ENCODE results near the gene RNU4-1.
"Not testable (repeated sequence)": the region's sequence is repeated elsewhere in the genome, so short reads cannot be mapped to it uniquely, and the experiment has no call there.

RNU4-1 gene

DNA sequence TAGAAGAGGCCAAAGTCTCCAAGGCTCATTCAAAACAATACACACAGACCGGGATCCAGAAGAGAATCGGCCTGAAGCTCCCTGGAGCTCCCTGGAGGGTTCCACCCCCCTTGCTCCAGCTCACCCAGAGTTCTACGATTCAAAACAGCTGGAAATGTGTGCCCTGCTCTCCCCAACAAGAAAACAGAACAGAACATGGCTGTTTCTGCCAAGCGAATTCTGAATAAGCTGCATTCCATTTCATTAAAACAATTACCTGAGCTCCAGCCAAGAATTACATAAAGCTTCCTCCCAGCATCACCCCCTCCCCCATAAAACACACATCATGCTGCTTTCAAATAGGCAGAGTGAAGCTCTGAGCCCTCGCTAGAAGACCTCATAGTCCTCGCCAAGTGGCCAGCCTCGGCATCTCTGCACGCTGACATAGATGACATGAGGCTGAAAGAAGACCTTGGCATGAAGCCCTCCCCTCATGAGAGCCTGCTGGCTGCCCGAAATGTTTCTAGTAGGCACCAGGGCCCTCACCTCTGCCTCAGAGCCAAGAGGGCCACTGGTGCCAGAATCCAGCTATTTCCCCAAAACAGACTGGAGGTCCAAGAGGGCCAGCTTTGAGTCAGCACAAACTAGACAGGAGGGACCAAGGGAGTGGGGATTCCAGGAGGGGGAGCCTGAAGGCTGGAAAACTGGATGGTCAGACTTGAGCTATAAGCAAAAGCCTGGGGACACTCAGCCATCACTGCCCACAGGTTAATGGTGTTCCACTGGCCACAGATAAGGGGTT, 35.8 kb downstream of the RNU4-1 start:
- no peak for DNase-seq

DNA sequence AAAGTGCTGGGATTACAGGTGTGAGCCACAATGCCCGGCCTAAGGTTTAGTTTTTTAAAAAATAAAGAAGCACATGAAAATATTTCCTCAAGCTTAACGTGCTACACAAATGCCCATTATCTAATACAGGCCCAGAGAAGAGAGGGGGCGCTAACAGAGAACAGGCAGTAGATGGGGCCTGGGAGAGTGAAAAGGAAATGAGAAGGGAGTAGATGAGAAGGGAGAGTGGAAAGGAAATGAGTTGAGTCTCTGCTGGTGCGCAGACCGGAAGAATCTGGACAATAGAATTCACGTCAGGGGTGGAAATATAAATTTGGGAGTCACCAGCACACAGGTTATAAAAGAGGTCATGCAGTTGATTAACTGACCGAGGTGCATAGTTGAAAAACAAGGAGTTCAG, 38.2 kb downstream of the RNU4-1 start:
- no peak for DNase-seq

DNA sequence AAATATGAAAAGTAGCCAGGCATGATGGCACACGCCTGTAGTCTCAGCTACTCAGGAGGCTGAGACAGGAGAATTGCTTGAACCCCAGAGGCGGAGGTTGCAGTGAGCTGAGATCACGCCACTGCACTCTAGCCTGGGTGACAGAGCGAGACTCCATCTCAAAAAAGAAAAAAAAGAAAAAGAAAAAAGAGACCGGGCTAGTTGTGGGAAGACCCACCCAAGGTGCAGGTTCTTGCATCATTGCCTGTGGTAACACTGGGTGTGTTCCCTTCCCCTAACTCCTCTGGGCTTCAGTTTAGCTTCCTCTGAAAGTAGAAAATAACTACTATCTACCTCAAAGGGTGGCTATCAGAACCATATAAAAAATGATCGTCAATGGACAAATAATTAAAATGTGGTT, 39.7 kb downstream of the RNU4-1 start:
- not testable (repeated sequence) for DNase-seq

DNA sequence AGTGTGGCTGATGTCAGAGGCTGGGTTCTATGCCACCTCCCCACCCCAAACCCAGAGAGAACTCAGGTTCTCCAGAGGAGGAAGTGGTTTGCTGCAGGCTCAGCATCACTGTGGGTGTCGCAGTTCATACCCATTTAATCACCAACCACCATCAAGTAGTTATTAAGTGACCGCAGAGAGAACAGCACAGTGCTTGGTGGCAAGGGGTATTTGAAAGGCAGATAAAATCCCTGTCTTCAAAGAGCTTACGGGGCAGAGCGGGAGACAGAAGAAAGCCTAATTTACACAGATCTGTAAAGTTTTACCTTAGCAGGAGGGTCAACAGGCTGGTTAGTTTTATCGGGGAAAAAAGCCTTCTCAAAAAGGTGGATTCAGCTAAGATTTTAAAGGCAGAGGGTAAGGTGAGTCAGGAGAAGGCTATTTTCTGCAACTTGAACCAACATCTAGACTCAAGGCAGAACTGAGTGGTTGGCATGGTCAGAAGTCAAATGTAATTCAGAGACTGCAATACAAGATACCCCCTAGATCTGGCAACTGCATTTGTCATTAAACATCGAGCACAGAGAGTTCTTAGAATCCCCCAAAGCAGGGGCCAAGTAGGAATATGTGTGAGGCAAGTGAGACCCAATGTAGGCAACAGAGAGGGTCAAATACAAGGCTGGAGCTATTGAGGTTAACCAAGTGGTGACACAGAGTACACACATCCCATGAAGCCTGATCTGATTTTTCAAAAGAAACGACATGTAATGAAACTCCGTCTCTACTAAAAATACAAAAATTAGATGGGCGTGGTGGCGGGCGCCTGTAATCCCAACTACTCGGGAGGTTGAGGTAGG, 40.7 kb downstream of the RNU4-1 start:
- DNase-seq, result no peak

DNA sequence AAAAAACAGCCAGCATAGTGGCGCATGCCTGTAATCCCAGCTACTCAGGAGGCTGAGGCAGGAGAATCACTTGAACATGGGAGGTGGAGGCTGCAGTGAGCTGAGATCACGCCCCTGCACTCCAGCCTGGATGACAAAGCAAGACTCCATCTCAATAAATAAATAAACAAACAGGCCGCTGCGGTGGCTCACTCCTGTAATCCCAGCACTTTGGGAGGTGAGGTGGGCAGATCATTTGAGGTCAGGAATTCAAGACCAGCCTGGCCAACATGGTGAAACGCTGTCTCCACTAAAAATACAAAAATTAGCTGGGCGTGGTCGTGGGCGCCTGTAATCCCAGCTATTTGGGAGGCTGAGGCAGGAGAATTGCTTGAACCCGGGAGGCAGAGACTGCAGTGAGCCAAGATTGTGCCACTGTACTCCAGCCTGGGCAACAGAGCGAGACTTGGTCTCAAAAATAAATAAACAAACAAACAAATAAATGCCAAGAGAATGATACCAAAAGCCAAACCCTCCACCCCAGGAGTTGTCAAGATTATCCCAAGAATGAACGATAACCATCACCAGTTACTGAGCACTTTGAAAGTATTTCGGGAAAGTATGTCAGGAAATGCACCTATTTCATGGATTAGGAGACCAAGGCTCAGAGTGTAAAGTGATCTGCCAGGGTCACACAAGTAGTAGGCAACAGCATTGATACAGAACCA, 41.5 kb downstream of the RNU4-1 start:
- not testable (repeated sequence) for DNase-seq

DNA sequence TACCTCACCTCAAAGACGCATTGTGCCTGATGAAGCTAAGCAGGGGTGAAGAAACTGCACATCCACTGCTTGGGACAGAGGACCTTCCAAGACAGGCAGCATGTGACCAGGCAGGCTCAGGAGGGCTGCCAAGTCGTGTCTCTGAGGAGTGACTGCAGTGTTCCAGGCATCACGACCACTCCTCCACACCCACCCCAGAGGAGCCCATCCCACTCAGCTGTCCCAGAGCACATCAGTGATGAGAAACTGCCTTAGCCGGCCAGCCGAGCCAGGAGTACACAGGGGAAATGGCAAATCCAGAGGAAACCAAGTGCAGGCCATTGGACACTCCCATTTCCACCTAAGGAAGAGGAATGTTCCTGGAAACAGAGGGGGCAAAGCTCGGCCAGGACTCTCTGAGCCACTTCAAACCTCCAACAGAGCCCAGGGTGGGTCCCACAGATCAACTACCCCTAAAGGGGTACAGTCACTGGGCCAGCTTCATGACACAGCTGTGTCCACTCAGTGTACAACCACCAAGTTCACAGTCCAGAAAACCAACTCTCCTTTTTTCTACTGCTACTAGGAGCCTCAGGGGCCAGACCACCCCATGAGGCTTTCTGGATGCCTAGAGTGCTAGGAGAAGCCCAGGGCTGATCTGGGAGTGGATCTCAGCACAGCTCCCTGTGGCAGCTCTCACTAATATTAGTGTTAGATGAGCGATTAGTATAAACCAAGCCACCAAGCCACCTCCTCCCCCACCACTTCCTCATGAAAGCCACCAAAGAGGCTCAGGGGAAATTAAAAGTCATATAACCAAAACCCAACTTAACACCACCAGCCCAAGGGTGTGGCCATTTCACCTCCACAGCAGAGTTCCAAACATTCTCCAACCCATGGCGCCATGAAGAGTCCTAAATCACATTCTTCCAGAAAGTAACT, 42.9 kb downstream of the RNU4-1 start:
- no peak for DNase-seq

DNA sequence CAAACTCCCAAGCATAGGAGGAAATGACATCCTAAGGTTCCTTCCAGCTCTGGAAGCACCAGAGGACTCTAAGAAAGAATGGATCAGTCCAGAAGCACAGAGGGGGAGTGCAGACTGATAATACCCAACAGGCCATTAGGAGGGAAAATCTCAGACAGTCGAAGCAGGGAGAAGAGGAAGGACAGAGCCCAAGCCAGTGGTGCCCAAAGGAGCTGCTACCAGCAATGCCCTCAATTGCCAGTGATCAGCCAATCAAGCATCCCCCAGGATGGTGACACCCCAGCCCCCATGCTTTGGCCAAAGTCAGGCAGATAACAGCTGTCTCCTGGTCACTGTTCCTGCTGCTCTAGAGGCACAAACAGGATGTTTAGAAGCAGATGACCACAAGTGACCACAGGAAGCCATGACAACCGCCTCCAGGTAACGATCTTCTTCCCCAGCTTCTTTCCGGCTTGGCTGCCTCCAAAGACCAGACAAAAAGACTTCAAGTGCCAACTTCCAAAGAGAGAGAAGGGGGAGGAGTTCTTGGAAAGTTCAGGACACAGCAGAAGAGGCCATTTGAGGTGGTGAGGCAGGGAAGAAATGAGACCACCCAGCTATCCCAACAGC, 43.7 kb downstream of the RNU4-1 start:
- DNase-seq, result no peak

DNA sequence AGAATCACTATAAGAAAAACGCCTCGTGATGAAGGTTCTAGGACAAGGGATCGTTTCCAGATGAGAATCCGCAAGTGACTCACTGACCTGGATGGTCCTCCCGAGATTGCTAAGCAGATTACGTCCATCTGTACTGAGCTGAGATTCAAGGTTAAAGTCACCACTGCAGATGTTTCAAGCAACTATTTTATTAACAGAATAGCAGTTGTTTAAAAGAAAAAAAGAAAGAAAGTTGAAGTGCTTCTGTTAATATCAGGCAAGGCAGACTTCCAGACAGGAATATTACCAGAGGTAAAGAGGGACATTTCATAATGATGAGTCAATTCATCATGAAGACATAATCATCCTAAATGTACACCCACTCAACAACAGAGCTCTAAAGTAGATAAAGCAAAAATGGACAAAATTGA, 45.4 kb downstream of the RNU4-1 start:
- no peak for DNase-seq

DNA sequence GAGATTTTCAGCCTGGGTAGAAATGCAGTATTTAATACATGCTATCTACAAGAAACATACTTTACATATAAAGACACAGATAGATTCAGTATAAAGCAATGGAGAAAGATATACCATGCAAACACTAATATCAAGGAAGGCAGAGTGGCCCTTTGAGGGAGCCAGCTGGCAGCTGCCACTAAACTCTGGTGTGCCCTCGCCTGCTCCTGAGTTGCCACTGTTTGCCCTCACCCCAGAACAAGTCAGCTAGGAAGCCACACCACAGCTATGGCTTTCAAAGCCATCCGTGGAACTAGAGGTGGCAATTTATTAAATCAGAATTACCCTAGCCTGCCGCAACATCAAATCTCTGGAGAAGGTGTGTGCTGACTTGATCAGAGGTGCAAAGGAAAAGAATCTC, 45.9 kb downstream of the RNU4-1 start:
- DNase-seq, result no peak

DNA sequence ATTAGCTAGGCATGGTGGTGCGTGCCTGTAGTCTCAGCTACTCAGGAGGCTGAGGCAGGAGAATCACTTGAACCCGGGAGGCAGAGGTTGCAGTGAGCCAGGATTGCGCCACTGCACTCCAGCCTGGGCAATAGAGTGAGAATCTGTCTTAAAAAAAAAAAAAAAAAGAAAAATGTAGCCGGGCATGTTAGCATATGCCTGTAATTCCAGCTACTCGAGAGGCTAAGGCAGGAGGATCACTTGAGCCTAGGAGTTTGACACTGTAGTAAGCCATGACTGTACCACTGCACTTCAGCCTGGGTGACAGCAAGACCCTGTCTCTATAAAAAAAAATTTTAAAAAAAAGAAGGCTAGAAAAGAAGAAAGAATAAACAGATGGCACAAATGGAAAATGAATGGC, 46.3 kb downstream of the RNU4-1 start:
- DNase-seq, result not testable (repeated sequence)
